ENCODE measurements around the gene OSBPL9.

DNA sequence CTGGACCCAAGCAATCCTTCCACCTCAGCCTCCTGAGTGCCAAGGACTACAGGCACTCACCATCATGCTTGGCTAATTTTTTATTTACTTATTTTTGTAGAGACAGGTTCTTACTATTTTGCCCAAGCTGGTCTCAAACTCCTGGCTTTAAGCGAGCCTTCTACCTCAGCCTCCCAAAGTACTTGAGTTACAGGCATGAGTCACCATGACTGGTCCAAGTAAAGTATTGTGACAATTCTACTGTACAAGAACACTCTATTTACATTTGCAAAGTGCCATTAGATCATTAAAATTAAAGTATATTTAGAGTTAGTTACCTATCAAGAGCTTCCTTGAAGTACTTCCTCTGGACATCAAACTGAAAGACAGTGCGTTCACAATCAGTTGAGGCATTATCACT is 216.8 kb downstream of the OSBPL9 start:
- TF ChIP-seq JUNB (CRISPR knock-in tag; conservative IDR thresholded peaks at IDR 0.05) (no peak), CTCF (IDR thresholded peaks at IDR 0.05 in 2 of 3, conservative IDR thresholded peaks at IDR 0.05 in 1 of 3; ENCODE audit: insufficient read depth in 2 of 3, low read depth in 1 of 3, low read length in 3 of 3) (no peak), U2AF2 (optimal IDR thresholded peaks at IDR 0.05; ENCODE audit: low read depth, low read length) (no peak), BDP1 (IDR thresholded peaks at IDR 0.05; ENCODE audit: insufficient read depth, insufficient read length) (no peak), NR1H2 (CRISPR knock-in tag; IDR thresholded peaks at IDR 0.05) (no peak), CREBBP (IDR thresholded peaks at IDR 0.05; ENCODE audit: low read depth, low read length) (no peak), NCOR1 (IDR thresholded peaks at IDR 0.05) (no peak)
